RKO (cell line): ENCODE results near the gene ELOVL6.
"Not testable (repeated sequence)": the region's sequence is repeated elsewhere in the genome, so short reads cannot be mapped to it uniquely, and the experiment has no call there.

Source experiments
- DNase-seq: peaks from one replicate; pipeline ENCODE4 v3.0.0-alpha.2; 2016; ENCODE audit warnings: low spot score

ELOVL6 gene

DNA sequence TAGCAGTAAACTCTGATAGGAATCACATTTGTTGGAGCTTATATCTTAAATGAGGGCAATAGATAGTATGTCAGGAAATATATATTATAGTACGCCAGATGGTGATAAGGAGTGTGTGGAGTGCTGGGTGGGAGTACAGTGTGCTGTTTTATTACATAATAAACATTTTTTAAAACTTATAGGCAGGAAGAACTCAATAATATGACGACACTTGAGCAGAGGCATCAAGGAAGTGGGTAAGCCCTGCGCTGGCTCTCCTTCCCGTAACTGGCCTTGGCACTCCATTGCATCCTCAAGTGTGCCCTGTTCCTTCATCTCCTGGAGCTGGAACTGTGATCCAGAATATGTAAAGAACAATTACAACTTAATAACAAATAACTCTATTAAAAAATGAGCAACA, 123.8 kb downstream of the ELOVL6 start:
- no peak for DNase-seq

DNA sequence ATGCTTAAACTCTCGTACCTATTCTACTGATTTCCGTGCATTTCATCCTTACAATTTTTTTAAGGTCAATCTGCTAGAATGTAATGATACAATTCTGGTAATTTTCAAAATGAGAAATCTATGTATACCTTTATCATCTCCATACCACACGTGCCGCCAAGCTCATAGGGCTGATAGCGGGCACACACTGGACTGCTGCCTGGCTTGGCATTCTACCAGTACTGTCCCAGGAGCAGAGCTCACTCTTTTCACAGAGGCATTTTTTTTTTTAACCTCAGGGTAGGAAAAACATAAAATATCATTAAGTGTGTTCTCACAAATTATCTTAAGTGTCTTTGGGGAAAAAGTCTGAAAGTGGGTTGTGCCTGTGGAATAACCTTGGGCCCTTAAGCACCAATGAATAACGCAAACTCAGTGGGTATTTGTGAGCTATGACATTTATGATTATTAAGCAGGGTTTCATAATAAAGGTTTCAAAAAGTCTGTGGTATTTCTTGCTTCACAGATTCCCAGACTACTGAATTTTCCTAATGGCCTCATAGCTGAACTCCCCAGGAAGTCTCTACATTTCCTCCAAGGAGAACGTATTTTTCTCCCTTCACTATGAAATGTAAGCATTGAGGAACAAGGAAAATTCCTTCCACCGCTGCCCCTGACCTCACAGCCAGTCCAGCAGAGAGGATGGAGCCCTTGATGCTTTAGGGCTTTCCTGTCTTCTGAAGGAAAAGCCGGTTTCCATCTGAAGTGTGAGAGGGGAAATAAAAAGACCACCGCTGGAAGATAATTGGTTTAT, 125.2 kb downstream of the ELOVL6 start:
- DNase-seq, result no peak

DNA sequence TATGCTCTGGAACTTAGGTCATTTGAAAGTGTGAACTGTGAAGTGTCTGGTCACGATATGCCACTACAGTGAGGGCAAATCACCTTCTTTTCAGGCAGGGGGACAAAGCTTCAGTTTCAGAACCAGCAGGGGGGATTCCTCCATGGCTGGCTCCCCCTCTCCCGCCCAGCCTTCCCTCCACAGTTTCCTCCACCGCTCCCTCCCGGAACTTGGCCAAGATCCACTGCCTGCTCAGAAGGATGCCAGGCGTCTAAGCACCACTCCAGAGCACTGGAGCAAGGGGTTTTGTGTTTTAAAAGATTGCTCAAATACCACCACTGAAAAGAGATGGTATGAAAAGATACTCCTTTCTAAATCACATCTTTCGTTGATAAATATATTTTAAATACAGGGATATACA, 126.9 kb downstream of the ELOVL6 start:
- DNase-seq, result no peak

DNA sequence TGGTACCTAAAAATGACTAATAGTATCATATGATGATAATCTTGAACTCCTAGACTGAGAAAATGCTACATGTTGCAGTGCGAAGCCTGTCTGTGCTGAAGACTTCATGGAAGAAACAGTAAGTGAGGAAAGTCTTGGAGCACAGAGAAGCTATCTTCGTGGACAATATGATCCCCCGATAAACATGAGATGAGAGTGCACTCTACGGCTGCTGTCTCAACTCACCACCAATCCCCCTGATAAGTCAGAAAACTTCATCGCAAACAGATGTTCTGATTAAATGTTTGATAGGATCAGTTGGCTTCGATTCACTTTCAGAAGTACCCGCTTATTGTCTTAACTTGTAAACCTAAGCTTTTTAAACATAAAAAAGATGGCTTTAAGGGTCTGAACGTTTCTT, 130.2 kb downstream of the ELOVL6 start:
- DNase-seq, result no peak

DNA sequence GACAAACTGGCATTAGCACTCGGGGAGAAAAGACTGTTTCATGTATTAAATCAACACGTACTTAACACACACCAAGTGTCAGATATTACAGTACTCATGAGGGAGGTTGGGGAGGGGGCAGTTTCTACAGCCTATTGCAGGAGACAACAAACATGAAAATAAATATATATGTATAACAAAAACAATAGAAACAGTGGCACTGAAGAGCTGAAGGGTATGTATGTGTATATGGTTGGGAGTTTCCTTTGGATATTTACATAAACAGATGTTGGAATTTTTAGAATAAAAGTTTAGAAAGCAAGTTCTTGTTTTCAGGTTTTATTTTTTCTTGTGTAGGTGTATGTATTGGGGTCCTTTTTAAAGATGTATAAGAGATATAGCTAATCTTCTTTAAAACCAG, 133.5 kb downstream of the ELOVL6 start:
- DNase-seq, result no peak

DNA sequence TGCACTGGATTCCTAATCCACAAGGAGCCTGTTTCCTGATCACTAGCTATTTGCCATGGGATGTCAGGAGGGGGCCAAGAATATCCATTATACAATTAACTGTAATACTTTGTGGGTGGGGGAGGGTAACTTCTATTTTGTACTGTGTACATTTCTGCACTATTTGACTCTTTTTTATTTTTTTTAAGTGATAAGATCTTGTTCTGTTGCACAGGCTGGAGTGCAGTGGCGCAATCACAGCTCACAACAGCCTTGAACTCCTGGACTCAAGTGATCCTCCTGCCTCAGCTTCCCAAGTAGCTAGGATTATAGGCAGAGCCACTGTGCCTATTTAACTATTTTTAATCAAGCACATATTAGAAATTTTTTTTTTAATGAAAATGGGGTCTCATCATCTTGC, 134.1 kb downstream of the ELOVL6 start:
- DNase-seq, result no peak

DNA sequence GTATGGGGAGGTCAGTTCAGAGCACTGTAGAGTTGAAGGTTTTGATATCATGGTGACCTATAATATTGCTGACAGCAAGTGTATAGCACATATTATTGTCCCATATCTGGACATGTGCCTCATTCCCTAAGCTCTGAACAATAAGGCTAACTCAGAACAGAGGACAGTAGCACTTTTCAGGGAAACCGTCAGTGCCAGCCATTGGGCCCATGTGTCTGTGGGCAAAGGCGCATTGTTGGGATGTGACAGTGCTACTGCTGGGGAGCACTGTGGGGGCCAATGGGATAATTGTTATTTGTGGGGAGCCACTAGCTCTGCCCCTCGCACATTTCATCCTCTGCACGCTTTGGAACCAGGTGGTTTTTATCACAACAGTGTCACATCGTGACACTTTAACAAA, 136.2 kb downstream of the ELOVL6 start:
- no peak for DNase-seq

DNA sequence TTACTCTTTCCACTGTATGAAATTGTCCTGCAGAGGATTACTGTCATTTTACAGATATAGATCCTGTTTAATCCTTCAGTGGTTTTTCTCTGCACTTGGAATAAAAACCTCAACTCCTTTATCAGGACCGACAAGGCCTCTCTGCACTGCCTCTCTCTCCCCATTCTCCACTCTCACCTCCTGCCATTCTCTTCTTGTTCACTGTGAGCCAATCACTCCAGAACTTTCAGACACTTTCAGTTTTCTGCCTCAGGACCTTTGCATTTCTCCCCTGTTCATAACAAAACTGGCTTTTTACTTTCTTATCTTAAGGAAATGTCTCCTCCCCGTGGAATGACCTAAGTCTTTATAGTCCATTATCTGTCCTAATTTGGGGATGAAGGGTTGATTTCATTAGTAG, 137.3 kb downstream of the ELOVL6 start:
- no peak for DNase-seq

DNA sequence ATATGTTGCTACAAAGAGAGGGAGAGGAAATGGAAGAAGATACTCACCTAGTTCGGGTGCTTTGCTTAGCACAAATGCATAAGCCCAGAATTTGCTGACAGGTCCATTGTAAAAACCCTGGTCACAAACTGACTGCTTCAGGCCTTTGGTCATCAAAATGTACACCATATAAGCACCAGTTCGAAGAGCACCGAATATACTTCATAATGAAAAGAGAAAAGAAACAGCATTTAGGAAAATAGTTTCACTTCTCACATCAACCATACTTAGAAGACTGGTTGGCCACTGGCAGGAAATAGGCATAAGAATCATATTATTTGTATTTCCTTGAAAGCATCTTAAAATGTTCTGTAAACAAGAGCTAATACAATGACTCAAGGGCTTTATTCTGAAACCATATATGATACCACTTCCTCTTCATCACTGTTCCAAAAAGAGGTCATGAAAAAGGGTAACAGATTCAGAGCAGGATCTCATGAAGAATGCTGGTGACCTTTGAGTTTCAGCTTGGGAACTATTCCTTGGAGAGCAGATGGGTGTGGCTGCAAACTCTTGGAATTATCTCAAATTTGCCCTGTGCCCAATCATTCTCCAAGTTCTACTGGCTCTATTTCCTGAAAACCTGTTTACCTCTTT, 138.7 kb downstream of the ELOVL6 start:
- no peak for DNase-seq

DNA sequence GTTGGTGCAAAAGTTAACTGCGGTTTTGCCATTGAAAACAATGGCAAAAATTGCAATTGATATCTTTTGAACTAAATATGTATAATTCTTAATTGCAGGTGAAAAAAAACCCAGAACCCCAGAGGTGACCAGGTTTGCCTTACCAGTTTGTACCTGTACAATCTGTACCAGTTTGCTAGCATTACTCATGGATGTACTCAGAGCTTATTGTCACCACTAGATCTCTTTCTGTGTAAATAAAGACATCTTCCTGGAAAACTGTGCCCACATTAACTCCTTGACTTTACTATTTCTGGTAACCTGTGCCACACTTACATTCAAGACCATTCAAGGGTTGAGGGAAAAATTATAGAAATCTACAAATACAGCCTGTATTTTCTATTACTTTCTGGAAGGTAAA, 139.7 kb downstream of the ELOVL6 start:
- no peak for DNase-seq

DNA sequence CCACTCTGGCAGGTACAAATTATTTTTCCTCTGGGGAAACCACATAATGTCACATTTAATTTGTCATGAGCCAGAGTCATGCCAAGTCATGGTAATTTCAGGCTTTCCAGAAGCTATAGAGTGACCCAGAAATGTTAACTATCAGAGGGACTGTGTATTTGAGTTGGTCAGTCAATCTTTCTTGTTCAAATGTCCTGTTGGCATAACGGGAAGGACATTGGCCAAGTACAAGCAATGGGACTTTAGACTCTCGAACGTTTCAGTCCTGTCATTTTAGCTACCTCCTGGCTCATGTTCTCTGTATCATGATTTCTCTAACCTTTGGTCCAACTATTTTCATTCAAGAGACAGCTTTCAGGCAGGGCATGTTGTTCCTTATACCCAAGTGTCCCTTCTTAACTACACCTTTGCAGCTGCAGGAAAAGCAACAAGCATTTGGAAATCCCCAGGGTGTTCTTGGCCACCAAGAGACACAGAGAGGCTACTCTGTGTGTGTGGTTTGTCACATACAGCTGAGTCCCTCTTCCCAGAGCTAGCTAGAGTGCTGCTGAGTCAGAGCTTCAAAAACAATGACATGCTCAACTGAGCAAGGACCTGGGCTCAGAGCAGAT, 143.2 kb downstream of the ELOVL6 start:
- DNase-seq, result no peak

DNA sequence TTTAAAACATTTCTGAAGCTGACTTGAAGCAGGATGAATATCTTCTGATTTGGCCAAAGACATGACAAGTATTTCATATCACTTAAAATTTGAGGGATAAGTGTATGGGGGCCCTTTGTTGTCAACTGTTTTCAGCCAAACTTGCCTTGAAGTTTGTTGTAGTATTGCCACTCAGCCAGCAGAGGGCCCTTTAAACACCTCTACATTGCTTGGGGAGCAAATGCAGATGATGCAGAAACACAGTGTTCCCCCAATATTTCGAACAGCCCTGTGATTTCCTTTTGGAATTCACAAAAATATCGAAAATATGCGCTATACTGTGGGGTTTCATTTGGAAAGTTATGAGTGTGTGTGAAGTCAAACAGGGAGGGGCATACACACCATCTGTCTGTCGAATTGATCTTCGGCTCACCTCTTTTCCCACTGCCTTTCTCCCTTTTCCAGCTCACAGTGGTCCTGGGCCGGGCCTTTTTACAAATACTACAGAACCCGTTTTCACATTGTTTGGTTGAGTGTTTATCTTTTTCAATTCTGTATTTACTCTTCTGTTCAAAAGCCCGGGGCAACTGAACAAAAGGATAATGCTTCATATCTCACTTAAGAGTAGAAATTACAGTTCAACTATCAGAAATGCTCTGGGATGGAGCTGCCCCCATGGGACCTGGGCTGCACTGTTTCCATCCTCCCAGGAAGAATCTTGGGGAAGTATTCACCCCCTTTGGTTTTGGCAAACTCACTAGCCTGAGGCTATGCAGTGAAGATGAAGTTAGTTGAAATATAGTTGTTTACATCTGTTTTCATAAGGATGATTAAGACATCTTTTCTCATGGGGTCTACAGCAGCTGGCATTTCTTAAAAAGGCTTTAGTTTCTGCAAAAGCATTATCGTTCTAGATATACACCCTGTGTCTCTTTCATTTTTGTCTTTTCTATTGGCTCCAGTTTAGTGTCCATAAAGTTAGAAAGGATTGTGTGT, 148.2 kb downstream of the ELOVL6 start:
- DNase-seq, result peak; percentile 56

DNA sequence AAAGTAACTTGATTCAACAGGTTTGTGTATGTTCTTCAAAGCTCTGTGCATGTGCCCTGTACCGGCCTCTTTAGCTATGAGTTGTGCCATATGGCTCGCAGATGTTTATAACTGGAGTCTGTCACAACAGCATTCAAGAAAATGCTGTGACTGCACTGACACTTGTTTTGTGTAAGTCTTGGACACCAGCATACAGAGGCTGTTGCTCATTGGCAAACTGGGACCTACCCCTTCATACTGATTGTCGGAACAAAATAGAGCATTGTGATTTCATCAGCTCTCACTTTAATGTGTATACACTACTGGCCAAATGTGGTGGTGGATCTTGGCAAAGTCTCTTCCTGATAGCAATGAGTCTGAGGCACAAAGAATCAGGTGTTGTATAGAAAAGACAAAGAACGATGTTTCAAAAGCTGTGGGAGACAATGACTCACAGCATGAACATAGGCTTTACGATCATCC, 151.8 kb downstream of the ELOVL6 start:
- DNase-seq, result no peak

DNA sequence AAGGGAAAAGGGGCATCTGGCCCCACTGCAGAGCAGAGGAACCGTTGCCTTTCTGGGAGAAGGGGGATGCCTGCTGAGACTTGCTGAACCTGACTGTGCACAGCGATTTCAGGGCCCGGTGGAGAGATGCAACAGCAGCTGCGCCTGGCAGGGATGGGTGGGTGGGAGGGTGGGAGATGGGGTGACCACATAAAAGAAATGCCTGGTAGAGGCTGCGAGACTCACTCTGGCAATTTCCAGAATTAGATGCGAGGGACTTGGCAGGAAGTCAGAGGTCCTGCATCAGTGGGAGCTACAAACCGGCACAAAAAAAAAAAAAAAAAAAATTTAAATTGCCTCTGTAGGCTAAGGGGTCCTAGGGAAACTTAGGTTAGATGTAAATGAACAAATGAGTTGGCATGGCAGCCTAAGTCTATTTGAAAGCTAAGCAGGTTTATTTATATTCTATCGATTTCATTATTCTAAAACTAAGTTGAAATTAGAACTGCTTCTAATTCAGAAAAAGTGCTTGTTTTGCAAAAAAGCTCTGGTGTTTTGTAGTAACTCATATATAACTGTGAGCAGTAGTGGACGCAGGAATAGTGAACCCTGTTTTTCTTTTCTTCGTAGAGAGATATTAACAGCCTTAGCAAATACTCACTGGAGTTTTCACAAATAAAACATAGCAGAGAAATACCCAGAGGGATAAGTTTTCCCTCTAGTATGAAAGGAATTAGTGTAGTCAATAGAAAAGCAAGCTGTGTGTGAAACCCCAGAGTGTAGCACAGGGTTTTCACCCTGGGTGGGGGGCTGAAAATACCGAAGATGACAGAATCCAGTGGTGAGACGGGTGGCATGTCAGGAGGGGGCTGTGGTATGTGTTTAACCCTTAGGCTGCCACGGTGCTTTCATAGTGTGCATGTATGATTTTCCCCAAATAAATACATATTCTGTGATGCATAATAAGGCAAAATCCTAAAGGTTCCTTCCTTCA, 155.6 kb downstream of the ELOVL6 start:
- DNase-seq, result no peak

DNA sequence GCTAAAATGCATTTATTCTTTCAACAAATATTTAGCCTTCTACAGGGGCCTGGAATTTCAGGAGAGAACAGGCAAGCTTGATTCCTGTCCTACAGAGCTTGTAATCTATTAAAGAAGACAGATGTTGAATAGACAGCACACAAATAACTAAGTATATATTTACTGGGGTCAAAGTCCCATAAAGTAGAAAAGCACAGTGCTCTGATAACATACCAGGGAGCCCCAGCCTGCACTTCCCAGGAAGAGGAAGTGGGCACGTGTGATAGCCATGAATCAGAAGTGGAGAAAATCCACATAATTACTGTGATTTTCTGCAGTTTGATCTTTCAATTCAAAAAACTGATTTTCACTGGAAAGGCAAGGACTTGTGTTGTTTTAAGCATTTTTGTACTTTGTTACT, 156.7 kb downstream of the ELOVL6 start:
- no peak for DNase-seq

DNA sequence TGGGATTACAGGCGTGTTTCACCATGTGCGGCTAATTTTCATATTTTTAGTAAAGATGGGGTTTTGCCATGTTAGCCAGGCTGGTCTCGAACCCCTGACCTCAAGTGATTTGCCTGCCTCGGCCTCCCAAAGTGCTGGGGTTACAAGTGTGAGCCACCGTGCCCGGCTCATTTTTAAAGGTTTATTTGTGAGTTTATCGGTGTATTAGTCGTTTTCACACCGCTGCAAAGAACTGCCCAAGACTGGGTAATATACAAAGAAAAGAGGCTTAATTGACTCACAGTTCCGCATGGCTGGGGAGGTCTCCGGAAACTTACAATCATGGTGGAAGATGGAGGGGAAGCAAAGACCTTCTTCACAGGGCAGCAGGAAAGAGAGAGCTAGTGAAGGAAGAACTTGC, 159.3 kb downstream of the ELOVL6 start:
- not testable (repeated sequence) for DNase-seq

DNA sequence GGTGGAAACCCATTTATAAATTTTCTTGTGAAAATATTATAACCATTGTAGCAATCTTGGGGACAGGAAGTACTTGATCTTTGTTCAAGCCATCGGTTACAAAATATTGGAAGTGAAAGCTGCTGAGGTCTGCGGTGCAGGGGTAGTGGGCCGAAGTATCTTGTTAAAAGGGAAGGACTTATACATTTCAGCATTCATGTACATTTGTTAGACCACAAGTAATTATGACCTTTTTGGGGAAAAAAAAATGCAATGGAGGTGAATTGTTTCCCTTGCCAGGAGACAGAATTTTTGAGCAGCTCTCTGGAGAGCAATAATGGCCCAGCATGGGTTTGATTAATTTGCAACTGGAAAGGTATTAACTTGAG, 164.4 kb downstream of the ELOVL6 start:
- DNase-seq, result no peak

DNA sequence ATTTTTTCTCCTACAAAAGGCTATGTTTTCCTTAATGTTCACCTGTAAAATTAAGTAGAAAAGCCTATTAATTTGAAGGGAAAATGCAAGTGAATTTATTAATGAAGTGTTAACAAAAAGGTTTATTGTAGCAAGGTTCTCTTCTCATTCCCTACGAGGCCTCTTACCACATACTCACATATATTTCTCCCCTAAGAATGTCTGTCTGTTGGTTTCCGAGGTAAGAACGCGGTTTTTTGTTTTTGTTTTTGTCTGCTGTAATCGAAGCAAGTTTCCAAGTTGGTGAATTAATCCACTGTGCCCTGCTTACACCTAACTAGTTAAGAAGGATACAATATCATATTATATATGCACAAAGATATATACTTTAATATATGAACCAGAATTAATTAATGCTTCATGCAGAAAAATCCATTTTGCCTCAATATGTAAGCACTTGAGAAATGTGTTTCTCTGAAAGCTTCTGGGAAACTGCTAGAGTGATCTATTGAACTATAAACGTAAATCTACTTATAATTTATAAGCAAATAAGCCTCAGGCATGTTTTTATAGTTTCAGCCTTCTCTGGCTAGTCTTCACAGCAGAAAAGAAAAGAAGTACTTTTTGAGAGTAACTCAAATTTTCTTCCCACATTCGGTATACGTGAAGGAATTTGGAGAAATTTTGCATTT, 164.9 kb downstream of the ELOVL6 start:
- DNase-seq, result no peak

DNA sequence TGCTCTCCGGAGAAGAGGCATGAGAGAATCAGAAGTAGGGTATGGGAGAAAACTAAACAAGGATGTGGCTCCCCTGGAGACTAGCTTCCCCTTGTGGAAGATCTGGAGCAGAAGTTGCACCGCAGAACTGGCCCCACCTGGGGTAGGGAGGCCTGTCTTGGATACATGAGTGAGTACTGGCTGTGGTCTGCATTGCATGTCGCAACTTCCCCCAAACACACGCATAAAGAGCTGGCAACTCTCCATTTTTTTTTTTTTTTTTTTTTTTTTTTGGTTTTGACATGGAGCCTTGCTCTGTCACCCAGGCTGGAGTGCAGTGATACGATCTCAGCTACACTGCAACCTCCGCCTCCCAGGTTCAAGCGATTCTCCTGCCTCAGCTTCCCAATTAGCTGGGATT, 165.8 kb downstream of the ELOVL6 start:
- no peak for DNase-seq

DNA sequence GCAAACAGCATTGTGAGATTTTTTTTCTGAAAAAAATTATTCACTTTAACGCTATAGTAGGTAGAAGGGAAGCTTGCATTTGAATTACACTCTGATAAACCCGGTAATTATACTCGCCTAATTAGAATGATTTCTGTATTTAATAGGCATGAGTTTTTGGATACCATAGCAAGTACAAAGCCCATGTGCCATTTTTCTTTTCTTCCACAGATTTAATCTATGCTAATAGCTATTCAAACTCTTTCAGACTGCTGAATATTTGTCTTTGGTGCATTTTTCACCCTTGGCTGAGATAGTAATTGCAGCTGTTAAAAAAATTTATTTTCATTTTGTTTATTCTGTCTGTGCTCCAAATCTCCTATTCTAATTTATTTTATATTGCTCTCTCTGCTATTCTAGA, 172.7 kb downstream of the ELOVL6 start:
- no peak for DNase-seq

DNA sequence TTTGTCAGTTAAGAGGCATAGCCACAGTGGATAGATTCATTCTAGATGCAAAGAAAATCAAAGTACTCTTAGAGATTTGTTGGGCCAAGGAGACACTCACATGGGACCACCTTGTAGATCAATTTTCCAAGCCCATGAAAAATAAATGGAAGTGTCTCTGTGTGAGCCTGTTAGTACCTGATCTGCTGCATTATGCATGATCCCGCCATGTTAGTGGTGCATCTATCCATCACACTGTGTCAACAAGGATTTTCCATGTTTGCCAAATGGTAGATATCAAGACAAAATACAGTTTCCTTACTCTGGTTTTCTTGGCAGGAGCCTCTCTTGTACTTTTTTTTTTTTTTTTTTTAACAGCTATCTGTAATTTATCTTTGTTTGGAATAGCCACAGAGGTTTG, 173.4 kb downstream of the ELOVL6 start:
- no peak for DNase-seq
